ENCODE measurements around the gene LAPTM4A.

Gene LAPTM4A

DNA sequence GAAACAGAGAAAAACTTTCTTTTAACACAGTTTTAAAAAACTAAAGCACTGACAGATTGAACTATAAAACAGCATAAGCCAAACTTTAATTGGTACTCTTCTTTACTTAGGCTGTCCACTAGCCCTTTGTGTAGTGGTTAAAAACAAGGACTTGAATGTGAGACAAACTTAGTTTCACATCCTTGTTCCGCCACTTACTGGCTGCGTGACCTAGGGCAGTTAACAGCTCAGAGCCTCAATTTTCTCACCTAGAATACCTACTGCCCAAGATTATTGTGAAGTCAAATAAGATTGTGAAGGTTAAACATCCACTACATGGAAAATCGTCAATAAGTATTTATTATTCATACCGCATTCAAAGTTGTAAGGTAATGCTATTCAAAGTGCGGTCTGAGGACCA is 63.5 kb downstream of the LAPTM4A start:
- no peak for DNase-seq (ENCODE audit: low read depth in 2 of 3, low spot score in 2 of 3)
